HG02884 (cell line): ENCODE measurements around the gene SLC12A8.

ENCODE experiments used
- ATAC-seq: cut with Tn5 transposase; IDR thresholded peaks from one replicate; pipeline ENCODE4 v1.9.1; 2021; ENCODE audit warnings: mild to moderate bottlenecking, moderate library complexity; ENCODE audit not compliant: unreplicated experiment

The SLC12A8 gene

DNA sequence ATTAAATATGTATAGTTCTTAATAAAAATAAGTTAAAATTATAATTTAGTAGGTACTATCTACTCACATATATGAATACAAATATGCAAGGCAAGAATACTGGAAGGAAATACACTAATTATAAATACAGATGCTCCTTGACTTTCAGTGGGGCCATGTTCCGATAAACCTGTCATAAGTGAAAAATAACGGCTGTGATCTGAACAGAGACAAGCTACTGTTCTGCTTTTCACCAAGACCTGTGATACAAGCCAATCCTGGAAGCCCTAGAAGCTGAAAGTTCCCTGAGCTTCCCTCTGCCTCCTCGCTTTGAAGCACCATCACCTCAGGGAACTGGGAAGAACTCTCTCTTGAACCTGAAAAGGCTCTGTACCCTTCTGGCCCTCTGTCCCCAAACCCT, 55.4 kb downstream of the SLC12A8 start:
- ATAC-seq, result no peak

DNA sequence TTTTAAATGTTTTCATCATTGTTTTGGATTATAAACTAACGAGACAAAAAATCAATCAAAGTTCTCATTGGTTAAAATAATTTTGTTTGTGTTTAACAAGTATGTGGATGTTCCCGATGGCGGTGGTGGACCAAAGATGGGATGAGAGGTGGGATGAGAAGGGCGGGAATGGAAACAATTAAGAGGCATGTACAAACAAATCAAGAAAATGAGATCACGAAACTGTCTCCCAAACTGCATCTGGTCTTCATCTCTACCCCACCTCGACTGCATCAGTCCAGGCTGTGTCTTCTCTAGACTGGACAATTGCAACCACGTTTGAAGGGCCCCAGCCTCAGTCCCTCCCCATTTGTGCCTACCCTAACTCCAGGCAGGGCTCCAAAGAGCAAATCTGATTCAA, 56.1 kb downstream of the SLC12A8 start:
- ATAC-seq, result no peak

DNA sequence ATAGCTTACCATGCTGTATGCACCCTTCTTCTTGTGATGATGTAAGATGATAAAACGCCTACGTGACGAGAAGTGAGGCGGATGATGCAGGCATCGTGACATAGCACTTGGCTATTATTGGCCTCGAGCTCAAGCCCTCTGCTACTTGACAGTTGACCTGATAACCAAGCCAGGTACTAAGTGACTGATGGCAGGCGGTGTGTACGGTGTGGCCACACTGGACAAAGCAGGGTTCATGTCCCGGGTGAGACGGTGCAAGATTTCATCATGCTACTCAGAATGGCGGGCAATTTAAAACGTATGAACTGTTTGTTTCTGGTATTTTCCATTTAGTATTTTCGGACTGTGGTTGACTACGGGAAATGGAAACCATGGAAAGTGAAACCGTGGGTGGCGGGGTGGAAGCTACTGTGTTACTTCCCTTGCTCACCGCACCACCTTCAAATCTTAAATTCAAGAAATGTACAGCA, 57.7 kb downstream of the SLC12A8 start:
- ATAC-seq, result no peak

DNA sequence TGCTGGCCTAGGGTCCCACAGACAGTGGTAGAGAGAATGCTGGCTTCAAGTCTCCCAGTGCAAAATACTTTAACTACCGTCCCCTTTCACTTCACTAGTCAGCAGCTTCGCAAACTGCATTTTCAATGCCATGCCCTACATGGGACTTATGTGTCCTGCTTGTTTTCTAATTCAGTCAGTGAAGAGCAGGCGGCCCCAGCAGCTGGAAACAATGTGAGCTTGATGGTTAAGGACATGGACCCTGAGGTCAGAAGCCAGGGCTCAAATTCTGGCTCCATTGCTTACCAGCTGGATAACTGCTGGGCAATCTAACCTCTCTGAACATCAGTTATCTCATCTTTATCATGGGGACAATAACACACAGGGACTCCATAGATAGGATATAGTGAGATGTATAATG, 58.4 kb downstream of the SLC12A8 start:
- ATAC-seq, result no peak

DNA sequence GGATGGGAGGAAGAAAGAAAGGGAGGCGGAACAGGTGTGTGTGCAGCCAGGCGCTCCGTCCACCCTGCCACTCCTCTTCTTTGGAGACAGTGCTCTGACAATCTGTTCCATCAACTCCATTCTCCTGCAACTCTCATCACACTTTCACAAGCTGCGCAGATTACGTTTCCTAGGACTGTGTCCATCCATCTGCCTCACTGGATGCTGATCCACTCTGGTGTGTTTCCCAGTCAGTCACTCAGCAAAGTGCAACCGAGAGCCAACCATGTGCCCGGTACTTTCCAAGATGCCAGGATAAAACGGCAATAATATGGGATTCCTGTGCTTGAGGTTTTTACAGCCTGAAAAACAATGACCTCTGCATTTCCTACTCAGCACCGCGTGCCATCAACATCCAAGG, 59.6 kb downstream of the SLC12A8 start:
- ATAC-seq, result no peak

DNA sequence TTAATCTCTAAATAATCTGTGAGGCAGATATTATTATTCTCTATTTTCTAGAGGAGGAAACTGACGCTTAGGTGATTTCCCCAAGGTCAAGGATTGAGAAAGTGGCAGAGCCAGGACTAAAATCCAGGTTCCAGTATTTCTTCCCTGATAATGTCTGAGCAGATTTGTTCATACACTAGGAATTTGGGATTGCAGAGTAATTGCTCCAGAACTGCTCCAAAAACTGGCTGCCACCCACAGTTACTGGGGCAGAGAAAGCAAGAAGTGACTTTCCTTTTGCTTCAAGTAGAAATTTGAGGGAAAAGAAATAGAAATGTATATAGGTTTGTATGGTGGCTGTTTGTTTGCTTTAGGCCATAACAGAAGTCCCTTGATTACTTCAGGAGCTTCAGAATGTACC, 60.6 kb downstream of the SLC12A8 start:
- ATAC-seq, result no peak

DNA sequence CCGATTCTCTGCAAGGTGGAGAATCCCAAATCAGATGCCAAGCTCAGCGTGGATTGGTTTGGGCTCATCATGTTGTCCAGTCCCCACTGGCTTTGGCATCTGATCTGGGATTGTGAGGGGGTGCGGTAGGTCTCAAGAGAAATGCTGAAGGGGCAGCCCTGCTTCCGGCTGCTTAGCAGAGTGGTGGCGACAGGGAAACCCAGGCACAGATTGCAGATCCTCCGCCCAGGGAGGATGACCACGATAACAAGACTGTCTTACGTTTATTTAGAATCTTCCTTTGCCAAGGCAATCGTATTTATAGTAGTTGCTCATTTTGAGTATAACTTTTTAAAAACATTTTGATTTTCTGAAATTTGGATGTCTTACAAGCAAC, 61.1 kb downstream of the SLC12A8 start:
- ATAC-seq, result no peak

DNA sequence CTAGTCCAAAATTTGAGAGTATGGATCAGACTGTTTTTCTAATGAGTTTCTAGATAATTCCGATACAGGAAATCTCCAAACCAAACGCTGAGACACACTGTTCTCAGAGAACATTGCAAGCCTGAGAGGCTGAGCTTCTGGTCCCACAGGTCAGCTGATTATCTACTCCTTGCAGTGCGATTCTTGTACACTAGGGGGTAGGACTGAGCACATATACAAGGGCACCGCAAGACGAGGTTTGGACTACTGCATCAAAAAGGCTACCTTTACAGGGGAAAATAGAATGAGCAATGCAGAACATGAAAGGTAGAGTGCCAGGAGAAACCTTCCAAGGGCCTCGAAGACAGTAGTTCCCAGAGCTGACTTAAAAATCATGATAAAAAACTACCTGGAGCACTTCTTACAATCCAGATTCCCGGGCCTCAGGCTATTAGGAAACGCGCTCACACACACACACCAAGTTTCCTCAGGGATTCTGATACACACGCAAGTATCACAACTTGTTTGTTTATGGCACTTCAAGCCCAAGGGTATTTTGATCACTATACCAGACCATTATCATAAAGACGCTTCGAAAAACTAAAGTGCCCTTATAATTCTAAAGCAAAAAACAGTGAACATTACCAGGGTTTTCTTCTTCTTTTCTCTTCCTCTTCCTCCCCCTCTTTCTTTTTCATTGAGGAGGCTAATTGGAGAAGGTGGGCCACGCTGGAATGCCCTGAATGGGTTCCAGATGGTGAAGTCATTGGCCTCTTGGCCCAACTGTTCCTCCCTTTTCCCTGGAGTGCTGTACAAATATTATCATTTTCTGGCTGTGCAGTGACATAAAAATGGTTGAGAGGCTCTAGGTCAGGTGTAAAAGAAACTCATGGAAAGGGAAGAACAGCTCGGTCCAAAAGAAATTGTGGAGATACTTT, 61.8 kb downstream of the SLC12A8 start:
- no peak for ATAC-seq

DNA sequence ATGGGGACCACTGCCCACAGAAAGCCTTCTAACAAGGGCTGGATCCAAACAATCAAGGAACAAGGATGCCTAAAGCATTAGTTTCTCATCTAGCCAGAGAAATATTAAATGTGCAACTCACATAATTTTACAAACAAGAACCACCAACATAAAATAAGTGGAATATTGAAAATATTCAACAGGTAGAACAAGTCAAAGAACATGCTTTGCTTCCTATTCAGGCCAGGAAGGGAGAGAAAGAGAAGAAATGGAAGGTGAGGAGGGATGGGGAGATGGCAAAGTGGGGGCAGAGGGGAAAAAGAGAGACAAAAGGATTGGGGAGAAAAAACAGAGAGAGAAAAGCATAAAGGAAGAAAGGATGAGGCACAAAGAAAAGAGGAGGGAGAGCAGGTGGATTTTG, 63.1 kb downstream of the SLC12A8 start:
- ATAC-seq, result no peak

DNA sequence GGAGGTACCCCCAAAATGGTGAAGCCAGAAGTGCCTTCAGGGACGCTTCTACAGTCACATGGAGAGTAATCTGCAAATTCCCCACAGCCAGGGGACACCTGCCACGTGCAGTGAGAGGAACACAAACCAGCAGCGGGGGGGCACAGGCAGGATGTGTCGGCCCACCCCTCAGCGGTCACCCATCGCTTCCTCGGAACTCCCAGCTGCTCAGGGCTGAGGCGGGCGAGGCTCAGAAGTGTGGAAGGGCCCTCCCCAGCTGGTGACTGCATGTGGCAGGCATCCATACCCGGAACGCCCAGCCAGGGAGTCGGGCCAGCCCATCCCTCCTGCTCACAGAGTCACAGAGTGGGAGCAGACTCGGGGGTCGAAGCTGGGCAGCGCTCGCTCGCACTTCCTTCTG, 63.7 kb downstream of the SLC12A8 start:
- ATAC-seq, result no peak

DNA sequence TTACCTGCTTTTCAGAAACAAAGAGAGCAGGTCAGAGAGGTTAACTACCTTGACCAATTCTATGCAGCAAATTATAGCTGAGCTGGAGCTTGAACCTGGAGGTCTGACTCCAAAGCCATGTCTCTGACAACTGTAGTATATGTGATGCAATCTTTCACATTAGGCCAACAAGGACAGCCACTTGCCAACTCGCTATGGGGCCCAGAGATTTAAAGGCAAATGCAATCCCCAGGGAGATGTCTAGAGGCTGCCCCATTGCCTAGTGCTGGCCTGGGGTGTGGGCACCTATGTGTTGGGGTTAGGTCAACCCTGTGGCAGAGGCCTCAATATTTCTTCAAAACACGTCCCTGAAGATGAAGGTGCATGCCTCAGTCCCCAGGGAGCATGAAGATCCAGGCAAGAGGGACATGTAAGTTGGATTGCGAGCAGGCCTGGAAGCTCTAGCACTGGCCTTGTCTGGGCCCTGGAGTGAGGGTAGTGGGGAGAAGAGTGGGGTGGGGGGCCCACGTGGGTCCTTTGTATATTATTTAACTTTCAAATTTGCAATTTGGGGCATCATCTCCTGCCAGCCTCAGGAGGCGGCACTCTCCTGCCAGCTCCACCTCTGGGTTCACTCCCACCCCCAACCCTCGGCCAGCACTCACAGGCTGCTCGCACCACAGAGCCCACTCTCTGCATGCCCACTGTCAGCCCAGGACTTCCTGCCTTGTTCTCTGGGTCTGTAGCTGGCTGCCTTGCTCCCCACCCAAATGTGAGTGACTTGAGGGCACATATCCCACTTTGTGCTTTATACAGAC, 64.3 kb downstream of the SLC12A8 start:
- ATAC-seq, result no peak

DNA sequence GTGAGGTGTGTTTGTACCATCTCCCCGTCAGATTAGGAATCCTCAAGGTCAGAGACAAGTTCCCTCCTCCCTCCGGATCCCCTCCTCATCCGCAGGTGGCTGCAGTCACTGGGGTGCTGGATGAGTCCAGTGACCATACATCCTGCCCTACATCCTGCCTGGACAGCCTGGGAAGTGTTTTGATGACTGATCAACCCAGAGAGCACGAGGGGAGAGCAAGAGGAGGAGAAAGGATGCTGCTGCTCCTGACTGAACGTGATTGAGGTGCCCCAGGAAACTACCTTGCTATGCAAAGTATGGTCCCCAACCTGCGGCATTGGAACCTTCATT, 65.1 kb downstream of the SLC12A8 start:
- ATAC-seq, result no peak

DNA sequence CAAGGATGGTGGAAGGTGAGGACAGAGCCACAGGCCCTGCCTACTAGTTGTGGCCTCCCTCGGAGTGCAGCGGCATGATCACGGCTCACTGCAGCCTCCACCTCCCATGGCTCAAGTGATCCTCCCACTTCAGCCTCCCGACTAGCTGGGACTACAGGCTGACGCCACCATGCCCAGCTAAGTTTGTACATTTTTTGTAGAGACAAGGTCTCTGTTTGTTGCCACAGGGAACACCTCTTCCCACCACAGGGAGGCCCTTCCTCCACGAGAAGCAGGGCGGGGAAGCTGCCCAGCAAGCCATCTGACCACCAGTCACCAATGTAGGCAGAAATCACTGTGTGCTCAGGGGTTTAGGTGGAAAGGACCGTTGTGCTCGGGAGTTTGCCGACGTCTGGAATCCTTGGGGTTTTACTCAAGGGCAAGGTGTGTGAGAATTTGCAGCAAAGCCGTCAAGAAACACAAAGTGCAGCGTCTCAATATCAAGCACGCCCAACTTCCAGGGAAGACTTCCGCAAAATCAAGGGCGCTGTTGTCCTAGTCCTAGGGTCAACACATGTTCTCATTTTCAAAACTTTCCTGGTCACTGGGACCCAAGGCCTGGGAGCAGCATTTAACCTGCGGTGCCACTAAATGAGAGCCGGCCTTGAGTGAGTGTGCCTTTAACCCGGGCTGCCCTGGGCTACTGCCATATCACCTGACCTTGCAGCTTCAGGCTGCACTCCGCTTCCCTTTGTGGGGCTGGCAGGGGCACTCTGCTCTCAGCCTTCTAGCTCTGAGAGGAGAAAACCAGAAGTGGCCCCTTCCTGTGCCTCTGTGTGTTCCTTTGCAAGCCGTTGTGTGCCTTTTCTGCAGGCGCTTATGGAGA, 65.7 kb downstream of the SLC12A8 start:
- no peak for ATAC-seq

DNA sequence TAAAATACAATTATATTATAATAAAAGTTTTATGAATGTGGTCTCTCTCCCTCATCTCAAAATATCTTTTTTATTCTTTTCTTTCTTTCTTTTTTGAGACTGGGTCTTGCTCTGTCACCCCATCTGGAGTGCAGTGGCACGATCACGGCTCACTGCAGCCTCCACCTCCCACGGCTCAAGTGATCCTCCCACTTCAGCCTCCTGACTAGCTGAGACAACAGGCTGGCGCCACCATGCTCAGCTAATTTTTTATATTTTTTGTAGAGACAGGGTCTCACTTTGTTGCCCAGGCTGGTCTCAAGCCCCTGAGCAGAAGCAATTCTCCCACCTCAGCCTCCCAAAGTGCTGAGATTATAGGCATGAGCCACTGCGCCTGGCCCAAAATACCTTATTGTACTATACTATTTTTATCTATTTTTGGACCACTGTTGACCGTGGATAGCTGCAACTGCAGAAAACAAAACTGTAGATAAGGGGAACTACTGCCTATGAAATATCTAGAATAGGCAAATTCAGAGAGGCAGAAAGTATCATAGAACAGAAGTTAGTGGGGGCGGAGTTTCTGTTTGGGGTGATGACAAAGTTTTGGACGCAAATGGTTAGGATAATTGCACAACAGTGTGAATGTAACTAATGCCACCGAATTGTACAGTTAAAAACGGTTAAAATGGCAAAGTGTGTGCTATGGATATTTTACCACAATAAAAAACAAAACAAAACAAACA, 66.6 kb downstream of the SLC12A8 start:
- no peak for ATAC-seq

DNA sequence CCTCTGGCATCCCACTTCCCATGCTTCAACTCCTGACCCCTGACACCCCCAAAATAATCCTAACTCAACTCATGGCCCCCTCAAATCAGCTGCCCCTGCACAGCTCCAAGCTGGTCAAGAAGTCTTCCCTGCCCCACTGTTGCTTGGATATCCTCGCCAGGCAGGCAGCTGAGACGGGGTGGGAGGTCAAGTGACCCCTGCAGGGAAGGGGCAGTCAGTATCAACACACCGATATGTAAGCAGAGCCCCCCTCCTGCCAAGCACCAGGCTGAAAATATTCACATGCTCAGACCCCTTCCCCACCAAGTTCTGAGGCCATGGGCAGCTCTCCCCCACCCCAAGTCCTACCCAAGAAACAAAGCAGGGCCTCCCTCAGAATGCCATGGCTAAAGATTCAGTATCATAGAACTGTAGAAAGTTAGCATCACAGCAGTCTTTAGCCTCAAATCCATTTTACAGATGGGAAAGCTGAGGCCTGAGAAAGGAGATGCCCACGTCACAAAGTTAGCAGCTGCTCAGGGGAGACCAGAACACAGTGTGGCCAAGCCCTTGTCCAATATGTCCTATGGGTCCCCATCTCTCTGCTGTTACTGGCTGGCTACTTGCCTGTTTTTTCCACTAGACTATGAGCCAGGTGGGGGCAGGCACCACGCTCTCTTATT, 67.8 kb downstream of the SLC12A8 start:
- no peak for ATAC-seq

DNA sequence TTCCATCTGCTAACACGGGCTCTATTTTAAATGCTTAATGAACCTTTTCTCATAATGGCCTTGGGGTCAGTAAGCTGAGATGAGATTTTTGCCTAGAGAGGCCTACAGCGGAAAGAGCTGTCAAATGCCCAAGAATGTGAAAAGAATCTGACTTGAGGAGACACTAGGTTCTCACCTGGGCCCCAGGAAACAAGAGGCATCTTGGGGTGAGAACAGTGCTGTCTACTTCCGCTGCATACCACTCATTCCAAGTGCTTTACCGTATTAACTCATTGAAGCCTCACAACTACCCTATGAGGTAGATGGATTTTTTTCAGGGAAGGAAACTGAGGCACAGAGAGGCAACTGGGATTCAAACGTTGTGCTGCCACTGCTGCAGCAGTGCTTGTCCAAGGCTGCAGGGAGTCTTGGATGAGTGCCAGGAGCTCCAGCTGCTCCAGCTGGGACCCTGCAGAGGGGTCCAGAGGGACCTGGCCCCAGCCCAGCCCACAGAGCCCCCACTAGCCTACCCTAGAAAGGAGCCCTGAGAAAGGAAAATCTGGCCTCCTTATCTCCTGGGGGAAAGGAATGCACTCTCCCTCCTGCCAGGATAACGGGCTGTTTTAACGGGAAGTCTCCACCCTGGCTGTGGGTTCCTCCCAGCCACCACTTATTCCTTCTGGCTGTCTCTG, 68.4 kb downstream of the SLC12A8 start:
- no peak for ATAC-seq

DNA sequence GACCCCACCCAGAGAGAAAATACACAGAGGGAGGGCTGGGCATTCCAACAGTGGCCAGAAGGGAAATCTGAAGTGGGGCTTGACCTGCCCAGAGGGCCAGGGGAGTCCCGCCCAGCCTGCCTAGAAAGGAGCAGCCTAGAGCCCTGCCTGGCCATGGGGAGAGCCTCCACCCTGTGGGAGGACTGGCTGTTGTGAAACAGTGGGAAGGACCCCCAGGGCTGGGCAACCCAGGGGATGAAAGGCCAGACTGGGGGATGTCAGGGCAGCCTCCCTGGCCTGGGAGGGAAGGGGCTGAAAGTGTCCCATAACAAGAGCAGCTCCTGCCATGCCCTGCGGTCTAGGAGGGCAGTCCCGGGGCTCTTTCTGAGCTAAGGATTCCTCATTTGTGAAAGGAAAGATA, 69.0 kb downstream of the SLC12A8 start:
- no peak for ATAC-seq

DNA sequence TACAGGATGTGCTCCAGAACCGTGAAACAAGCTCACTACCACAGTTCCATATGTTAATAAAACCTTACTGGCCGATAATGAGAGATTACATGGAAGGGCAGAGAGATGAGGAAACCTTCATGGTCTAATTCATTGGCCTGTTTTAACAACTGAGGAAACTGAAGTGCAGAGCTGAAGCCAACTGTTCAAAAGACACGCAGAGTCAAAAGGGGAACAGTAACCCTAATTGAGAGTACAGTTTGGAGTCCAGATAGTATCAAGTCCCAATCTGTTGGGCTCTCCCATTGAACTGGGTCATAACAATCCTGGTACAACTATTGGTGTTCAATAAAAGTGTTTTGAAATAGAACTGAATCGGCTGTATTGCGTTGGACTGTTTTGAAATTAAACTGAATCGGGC, 69.6 kb downstream of the SLC12A8 start:
- ATAC-seq, result no peak

DNA sequence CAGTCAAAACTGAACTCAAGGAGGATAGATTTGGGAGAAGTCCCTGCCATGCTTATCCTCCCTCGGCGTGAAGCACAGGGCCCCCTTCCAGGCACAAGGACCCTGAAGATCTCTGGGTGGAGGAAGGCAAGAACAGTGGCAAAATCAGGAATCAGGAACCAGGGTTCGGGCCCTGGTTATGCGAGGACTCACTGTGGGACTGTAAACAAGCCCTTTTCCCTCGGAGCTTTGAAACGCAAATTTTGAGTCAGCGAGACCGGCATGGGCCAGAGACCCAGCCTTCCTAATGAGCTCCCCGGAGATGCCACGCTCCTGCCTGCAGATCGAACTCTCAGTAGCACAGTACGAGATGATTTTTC, 70.1 kb downstream of the SLC12A8 start:
- ATAC-seq, result no peak
